ENCODE measurements around the gene HIPK3.

The HIPK3 gene

DNA sequence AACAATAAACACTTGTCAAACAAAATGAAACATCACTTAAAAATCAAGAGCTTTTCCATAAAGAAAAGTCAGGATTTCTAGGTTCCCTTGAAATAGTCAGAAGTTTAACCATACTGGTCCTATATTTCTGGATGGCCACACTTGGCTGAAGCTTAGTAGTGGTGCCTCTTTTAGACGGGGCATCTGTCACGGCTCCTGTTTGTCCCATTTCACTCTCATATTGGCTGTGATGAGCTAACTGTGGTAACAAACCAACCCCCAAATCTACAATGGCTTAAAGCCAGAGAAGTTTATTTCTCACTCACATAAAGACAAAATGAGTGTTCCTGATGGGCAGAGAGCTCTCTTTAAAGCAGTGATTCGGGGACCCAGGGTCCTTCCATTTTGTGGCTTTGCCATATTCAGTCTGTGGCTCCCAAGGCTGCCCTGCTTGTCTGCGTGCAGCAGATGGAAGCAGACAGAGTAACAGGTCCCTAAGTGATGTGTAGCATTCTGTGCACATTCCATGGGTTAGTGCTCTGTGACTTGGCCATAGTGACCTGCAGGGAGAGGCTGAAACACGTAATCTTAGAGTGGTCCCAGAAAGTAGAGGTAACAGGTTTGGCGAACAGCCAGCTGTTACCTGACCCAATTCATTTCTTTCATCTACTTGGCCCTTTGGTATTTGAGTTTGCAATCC lies 137.4 kb downstream of the HIPK3 start:
- POLR2A ChIA-PET: no interaction called here
- no peaks in the 10 kb centered on the region for H3K36me3 ChIP-seq (ENCODE audit: control insufficient read depth in 2 of 2, insufficient read depth in 1 of 2, low read length in 2 of 2)
- no peak overlapping the region for H3K4me3 ChIP-seq (ENCODE audit: low read depth, low read length)
- no peaks in the 10 kb centered on the region for H3K4me1 ChIP-seq (ENCODE audit: control insufficient read depth, insufficient read depth, low read length)
- TF ChIP-seq SCRT2 (tag by site-specific recombination; IDR thresholded peaks at IDR 0.05) (peak; percentile 54), KLF1 (tag by site-specific recombination; IDR thresholded peaks at IDR 0.05) (no peak)
- H3K27ac ChIP-seq (ENCODE audit: extremely low read depth, low read depth, low read length): no peak overlapping the region
- no peaks in the 10 kb centered on the region for H3K9me3 ChIP-seq (ENCODE audit: control insufficient read depth, insufficient read depth, low read depth, low read length)
- CTCF ChIA-PET: interaction anchor here (0.6 kb wide), 1 partner anchor 13 kb away, joined by 4 read pairs; no protein-coding TSS in a partner anchor

DNA sequence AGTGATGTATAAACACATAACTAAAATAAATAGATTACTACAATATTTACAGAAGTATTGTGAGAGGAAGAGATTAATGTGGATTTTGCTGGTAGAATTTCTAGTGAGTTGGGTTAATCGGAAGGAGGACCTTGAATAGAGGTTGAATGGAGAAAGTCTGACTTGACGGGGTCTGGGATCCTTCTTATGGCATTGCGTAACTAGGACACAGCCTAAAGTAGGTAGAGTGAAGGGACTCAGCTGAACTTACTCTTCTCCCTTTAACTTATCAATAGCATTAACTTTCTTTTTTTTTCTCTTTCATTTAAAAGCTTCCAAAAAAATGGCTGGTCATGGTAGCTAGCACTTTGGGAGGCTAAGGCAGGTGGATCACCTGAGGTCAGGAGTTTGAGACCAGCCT lies 139.2 kb downstream of the HIPK3 start:
- ChIA-PET POLR2A (no interaction called here), CTCF (no interaction called here)
- TF ChIP-seq, protein P1, sequence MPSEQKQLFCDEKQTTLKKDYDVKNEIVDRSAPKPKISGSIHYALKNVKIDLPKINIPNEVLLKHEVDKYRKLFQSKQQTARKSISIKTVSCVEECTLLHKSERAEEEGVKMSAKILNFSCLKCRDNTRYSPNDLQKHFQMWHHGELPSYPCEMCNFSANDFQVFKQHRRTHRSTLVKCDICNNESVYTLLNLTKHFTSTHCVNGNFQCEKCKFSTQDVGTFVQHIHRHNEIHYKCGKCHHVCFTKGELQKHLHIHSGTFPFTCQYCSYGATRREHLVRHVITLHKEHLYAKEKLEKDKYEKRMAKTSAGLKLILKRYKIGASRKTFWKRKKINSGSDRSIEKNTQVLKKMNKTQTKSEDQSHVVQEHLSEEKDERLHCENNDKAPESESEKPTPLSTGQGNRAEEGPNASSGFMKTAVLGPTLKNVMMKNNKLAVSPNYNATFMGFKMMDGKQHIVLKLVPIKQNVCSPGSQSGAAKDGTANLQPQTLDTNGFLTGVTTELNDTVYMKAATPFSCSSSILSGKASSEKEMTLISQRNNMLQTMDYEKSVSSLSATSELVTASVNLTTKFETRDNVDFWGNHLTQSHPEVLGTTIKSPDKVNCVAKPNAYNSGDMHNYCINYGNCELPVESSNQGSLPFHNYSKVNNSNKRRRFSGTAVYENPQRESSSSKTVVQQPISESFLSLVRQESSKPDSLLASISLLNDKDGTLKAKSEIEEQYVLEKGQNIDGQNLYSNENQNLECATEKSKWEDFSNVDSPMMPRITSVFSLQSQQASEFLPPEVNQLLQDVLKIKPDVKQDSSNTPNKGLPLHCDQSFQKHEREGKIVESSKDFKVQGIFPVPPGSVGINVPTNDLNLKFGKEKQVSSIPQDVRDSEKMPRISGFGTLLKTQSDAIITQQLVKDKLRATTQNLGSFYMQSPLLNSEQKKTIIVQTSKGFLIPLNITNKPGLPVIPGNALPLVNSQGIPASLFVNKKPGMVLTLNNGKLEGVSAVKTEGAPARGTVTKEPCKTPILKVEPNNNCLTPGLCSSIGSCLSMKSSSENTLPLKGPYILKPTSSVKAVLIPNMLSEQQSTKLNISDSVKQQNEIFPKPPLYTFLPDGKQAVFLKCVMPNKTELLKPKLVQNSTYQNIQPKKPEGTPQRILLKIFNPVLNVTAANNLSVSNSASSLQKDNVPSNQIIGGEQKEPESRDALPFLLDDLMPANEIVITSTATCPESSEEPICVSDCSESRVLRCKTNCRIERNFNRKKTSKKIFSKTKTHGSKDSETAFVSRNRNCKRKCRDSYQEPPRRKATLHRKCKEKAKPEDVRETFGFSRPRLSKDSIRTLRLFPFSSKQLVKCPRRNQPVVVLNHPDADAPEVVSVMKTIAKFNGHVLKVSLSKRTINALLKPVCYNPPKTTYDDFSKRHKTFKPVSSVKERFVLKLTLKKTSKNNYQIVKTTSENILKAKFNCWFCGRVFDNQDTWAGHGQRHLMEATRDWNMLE (tag by site-specific recombination; conservative IDR thresholded peaks at IDR 0.05; ENCODE audit: low read depth): no peak
- TF ChIP-seq REPIN1 (tag by site-specific recombination; IDR thresholded peaks at IDR 0.05; ENCODE audit: low read depth) (no peak), ZNF239 (tag by site-specific recombination; IDR thresholded peaks at IDR 0.05) (no peak), ZBTB20 (tag by site-specific recombination; IDR thresholded peaks at IDR 0.05) (no peak), ZNF510 (tag by site-specific recombination; IDR thresholded peaks at IDR 0.05; ENCODE audit: insufficient replicate concordance) (no peak), ZNF311 (tag by site-specific recombination; IDR thresholded peaks at IDR 0.05; ENCODE audit: borderline replicate concordance) (no peak), ZNF76 (tag by site-specific recombination; IDR thresholded peaks at IDR 0.05; ENCODE audit: borderline replicate concordance, low read depth) (no peak), ZNF473 (tag by site-specific recombination; IDR thresholded peaks at IDR 0.05) (no peak), ZNF19 (tag by site-specific recombination; IDR thresholded peaks at IDR 0.05; ENCODE audit: low read depth) (no peak), ZNF2 (tag by site-specific recombination; IDR thresholded peaks at IDR 0.05) (no peak), ZNF23 (tag by site-specific recombination; IDR thresholded peaks at IDR 0.05; ENCODE audit: borderline replicate concordance) (no peak), ZNF37A (tag by site-specific recombination; IDR thresholded peaks at IDR 0.05) (no peak), GLI4 (tag by site-specific recombination; IDR thresholded peaks at IDR 0.05) (no peak), ZXDB (tag by site-specific recombination; IDR thresholded peaks at IDR 0.05) (no peak), ZNF747 (tag by site-specific recombination; IDR thresholded peaks at IDR 0.05) (no peak)
- TF ChIP-seq, protein P2, sequence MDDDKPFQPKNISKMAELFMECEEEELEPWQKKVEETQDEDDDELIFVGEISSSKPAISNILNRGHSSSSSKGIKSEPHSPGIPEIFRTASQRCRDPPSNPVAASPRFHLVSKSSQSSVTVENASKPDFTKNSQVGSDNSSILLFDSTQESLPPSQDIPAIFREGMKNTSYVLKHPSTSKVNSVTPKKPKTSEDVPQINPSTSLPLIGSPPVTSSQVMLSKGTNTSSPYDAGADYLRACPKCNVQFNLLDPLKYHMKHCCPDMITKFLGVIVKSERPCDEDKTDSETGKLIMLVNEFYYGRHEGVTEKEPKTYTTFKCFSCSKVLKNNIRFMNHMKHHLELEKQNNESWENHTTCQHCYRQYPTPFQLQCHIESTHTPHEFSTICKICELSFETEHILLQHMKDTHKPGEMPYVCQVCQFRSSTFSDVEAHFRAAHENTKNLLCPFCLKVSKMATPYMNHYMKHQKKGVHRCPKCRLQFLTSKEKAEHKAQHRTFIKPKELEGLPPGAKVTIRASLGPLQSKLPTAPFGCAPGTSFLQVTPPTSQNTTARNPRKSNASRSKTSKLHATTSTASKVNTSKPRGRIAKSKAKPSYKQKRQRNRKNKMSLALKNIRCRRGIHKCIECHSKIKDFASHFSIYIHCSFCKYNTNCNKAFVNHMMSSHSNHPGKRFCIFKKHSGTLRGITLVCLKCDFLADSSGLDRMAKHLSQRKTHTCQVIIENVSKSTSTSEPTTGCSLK (tag by site-specific recombination; IDR thresholded peaks at IDR 0.05): no peak
- TF ChIP-seq, protein P3, sequence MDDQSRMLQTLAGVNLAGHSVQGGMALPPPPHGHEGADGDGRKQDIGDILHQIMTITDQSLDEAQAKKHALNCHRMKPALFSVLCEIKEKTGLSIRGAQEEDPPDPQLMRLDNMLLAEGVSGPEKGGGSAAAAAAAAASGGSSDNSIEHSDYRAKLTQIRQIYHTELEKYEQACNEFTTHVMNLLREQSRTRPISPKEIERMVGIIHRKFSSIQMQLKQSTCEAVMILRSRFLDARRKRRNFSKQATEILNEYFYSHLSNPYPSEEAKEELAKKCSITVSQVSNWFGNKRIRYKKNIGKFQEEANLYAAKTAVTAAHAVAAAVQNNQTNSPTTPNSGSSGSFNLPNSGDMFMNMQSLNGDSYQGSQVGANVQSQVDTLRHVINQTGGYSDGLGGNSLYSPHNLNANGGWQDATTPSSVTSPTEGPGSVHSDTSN (CRISPR knock-in tag; IDR thresholded peaks at IDR 0.05): no peak
- TF ChIP-seq, protein P4, sequence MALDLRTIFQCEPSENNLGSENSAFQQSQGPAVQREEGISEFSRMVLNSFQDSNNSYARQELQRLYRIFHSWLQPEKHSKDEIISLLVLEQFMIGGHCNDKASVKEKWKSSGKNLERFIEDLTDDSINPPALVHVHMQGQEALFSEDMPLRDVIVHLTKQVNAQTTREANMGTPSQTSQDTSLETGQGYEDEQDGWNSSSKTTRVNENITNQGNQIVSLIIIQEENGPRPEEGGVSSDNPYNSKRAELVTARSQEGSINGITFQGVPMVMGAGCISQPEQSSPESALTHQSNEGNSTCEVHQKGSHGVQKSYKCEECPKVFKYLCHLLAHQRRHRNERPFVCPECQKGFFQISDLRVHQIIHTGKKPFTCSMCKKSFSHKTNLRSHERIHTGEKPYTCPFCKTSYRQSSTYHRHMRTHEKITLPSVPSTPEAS (tag by site-specific recombination; IDR thresholded peaks at IDR 0.05): no peak
- Histone ChIP-seq H3K9me3 (ENCODE audit: control insufficient read depth, insufficient read depth, low read depth, low read length) (no peaks in the 10 kb centered on the region), H3K27ac (ENCODE audit: extremely low read depth, low read depth, low read length) (no peak overlapping the region), H3K36me3 (ENCODE audit: control insufficient read depth in 2 of 2, insufficient read depth in 1 of 2, low read length in 2 of 2) (no peaks in the 10 kb centered on the region), H3K4me3 (ENCODE audit: low read depth, low read length) (no peak overlapping the region), H3K4me1 (ENCODE audit: control insufficient read depth, insufficient read depth, low read length) (no peaks in the 10 kb centered on the region)
